KG1 (cell line): ENCODE results near the gene CRIM1.

Source experiments
- DNase-seq: peaks from one replicate; lab custom pipeline; 2025; lab: John Stamatoyannopoulos, UW

The CRIM1 gene

GRCh38 chr2:36456227-36457175 lies 100.9 kb downstream of the CRIM1 start:
- no peak for DNase-seq

- no peak for DNase-seq
These were observed 102.5 kb downstream of the CRIM1 start for GRCh38 chr2:36458106-36458505.

- no peak for DNase-seq
These were observed 104.2 kb downstream of the CRIM1 start for GRCh38 chr2:36459725-36460137.

GRCh38 chr2:36461039-36461681 lies 105.6 kb downstream of the CRIM1 start:
- DNase-seq: no peak

GRCh38 chr2:36462311-36462935 lies 106.8 kb downstream of the CRIM1 start:
- DNase-seq: no peak

GRCh38 chr2:36463365-36463764 lies 107.8 kb downstream of the CRIM1 start:
- no peak for DNase-seq

- DNase-seq: no peak
These were observed 108.6 kb downstream of the CRIM1 start for GRCh38 chr2:36464006-36464721.

- DNase-seq: no peak
These were observed 110.6 kb downstream of the CRIM1 start for GRCh38 chr2:36466135-36466534.

GRCh38 chr2:36468463-36469105 lies 113.0 kb downstream of the CRIM1 start:
- no peak for DNase-seq

- no peak for DNase-seq
These were observed 113.5 kb downstream of the CRIM1 start for GRCh38 chr2:36469106-36469477.

GRCh38 chr2:36469710-36470109 lies 114.1 kb downstream of the CRIM1 start:
- DNase-seq: no peak

- no peak for DNase-seq
These were observed 117.7 kb downstream of the CRIM1 start for GRCh38 chr2:36473230-36473629.

- no peak for DNase-seq
These were observed 120.8 kb downstream of the CRIM1 start for GRCh38 chr2:36476411-36476810.

GRCh38 chr2:36477315-36477714 lies 121.7 kb downstream of the CRIM1 start:
- no peak for DNase-seq

GRCh38 chr2:36477746-36478145 lies 122.2 kb downstream of the CRIM1 start:
- DNase-seq: no peak

GRCh38 chr2:36478332-36478738 lies 122.8 kb downstream of the CRIM1 start:
- no peak for DNase-seq

GRCh38 chr2:36478999-36479398 lies 123.4 kb downstream of the CRIM1 start:
- DNase-seq: no peak

- no peak for DNase-seq
These were observed 123.8 kb downstream of the CRIM1 start for GRCh38 chr2:36479406-36479805.

- no peak for DNase-seq
These were observed 124.5 kb downstream of the CRIM1 start for GRCh38 chr2:36480028-36480427.

GRCh38 chr2:36480636-36481035 lies 125.1 kb downstream of the CRIM1 start:
- DNase-seq: no peak

- DNase-seq: no peak
These were observed 126.1 kb downstream of the CRIM1 start for GRCh38 chr2:36481709-36482108.
